COR-L47 (cell line): Measurements from ENCODE around the gene KCNQ1.

Experiments used
- DNase-seq: peaks from one replicate; lab custom pipeline; 2025; lab: John Stamatoyannopoulos, UW

KCNQ1 gene

GRCh38 chr11:2443881-2444820 is 657 bp upstream of the KCNQ1 start, which contains the start of gene TRPM5:
TRPM5 (minus strand) TSS chr11:2444514; CDS start chr11:2423036, 21,478 bp downstream.
- no peak for DNase-seq

GRCh38 chr11:2445746-2446551 is 1.1 kb downstream of the KCNQ1 start:
- no peak for DNase-seq

- no peak for DNase-seq
Measured at GRCh38 chr11:2446590-2447252, 1.9 kb downstream of the KCNQ1 start.

GRCh38 chr11:2447253-2447950 is 2.6 kb downstream of the KCNQ1 start:
- DNase-seq, result no peak

GRCh38 chr11:2447951-2448650 is 3.3 kb downstream of the KCNQ1 start:
- no peak for DNase-seq

GRCh38 chr11:2448661-2449547 is 4.1 kb downstream of the KCNQ1 start:
- no peak for DNase-seq

- no peak for DNase-seq
Measured at GRCh38 chr11:2449548-2450320, 4.9 kb downstream of the KCNQ1 start.

- no peak for DNase-seq
Measured at GRCh38 chr11:2450321-2451041, 5.7 kb downstream of the KCNQ1 start.

GRCh38 chr11:2451336-2451735 is 6.5 kb downstream of the KCNQ1 start:
- no peak for DNase-seq

GRCh38 chr11:2451916-2452315 is 7.1 kb downstream of the KCNQ1 start:
- no peak for DNase-seq

- no peak for DNase-seq
Measured at GRCh38 chr11:2452321-2453012, 7.7 kb downstream of the KCNQ1 start.

- no peak for DNase-seq
Measured at GRCh38 chr11:2453436-2453835, 8.6 kb downstream of the KCNQ1 start.

- no peak for DNase-seq
Measured at GRCh38 chr11:2458321-2458720, 13.5 kb downstream of the KCNQ1 start.

GRCh38 chr11:2459016-2459725 is 14.4 kb downstream of the KCNQ1 start:
- no peak for DNase-seq

- DNase-seq, result no peak
Measured at GRCh38 chr11:2459796-2460531, 15.2 kb downstream of the KCNQ1 start.

- DNase-seq, result no peak
Measured at GRCh38 chr11:2460540-2461252, 15.9 kb downstream of the KCNQ1 start.
